ENCODE data around the gene EPHB2. TPM values are rescaled to one million over a fixed set of nuclear protein-coding genes. Genes with fewer than 3 reads are reported as not detected.

The EPHB2 gene
- total RNA-seq, 1 donor: under 0.01 TPM

DNA sequence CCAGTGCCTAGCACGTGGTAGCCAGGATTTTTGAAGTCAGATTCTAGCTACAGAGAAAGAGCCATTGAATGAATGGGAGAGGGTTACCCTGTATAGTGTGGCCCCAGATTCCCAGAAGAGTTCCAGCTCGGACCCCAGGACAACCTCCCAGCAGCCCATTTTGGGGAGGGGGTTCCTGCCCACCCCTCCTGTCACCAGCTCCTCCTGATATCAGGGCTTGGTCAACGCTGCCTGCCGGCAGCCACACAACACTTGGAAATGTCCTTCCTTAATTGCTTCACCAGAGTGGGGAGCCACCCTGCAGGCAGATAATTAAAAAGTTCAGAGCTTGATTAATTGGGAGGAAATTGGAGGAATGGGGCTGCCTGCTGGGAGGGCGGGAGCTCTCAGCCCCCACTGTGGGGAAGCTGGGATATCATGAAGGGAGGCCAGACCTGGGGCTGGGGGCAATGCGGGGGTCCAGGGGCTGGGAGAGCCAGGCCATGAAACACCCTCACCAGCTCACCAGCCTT, 141.6 kb downstream of the EPHB2 start:
- DNase-seq (ENCODE audit: low read depth in 2 of 3, low spot score in 2 of 3): no peak

DNA sequence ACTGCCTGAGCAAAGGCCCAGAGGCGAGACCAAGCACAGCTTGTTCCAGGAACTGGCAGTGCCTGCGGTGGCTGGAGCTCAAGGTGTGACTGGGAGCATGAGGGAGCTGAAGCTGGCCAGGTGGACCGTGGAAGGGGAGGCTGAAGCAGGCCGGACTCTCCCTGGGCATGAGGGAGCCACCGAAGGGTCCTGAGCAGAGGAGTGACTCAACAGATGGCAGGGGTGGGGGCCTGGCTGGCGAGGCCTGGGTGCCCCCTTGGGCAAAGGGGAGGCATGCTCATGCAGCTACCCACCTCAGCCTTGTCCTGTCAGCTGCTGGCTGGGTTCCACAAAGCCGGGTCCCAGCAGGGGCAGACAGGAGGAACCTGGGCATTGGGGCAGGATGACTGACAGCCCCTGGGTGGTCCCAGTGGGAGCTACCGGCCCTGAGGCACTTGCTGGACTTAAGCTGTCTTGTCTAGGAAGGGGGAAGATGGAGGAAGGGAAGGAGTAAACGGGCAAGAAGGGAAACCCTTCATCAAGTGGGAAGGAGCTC, 143.1 kb downstream of the EPHB2 start:
- no peak for DNase-seq (ENCODE audit: low read depth in 2 of 3, low spot score in 2 of 3)

DNA sequence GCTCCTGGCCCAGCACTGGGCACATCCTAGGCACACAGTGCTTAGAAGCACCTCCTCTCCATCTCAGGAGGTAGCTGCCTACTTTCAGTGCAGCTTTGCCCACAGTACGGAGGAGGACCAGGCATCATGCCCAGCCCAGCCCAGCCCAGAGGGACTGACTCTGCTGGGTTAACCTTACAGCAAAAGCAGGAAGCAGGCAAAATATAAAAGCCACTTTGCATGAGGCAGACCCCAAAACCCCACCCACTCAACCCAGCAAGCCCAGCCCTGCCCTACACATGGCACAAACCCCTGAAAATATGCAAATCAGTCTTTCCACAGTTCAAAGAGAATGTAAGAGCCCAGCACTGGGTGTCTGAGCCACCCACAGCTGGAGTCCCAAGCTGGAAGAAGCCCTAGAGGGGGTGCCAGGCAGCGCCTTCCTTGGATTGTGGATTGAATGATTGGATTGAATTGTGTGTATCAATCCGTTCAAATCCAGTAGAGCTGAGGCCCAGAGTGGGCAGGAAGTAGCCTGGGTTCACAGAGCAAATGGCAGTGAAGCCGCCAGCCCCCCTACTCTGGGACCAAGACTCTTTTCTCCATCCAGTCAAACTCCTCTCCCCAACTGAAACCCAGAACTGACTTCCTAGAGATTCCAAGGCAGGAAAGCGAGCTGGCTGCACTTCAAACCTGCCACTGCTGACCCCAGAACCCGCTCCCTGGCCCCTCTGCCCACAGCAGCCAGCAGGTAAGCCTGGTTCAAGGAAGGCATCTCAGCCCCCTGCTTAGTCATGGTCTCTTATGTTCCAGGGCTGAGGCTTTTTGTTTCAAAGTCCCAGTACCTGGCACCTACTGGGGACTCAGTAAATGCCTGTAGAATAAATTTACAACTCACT, 144.3 kb downstream of the EPHB2 start:
- peak in 1 of 3 donors; percentile 23 for DNase-seq (ENCODE audit: low read depth in 2 of 3, low spot score in 2 of 3)

DNA sequence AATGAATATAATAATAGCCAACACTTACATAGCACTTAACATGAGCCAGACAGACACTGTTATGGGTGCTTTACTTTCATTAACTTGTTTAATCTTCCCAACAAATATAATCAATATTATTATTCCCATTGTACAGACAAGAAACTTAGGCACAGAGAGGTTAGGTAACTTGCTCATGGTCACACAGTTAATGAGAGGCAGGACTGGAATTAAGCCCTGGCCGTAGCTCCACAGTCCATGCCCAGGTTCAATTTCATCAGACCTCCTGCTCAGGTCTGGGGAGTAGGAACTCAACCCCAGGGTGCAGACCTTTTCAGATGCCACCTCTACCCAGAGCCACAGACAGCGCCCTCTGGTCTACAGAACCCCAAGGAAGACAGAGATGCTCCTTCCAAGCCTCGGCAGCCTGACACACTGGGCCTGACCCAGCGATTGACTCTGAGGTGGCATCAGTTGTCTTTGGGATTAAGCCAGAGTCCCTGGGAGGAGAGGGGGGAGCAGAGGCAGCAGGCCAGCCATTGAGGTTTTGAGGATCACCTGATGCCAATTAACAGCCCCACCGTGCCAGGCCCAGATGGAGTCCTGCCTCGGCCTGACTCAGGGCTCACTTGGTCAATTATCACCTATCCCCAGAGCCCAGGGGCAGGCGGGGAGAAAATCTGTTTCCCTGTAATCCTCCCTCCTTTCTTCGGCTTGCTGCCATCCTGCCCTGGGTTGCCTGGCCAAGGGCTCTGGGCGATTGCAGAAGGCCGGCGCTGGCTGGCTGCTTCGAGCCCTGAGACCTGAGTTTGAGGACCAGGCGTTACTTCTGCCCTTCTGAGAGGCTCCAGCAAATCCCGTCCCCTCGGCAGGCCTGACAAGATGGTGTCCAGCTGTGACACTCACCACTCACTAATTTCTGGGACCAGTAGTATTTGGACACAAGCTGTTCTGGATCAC, 145.3 kb downstream of the EPHB2 start:
- DNase-seq (ENCODE audit: low read depth in 2 of 3, low spot score in 2 of 3): no peak

DNA sequence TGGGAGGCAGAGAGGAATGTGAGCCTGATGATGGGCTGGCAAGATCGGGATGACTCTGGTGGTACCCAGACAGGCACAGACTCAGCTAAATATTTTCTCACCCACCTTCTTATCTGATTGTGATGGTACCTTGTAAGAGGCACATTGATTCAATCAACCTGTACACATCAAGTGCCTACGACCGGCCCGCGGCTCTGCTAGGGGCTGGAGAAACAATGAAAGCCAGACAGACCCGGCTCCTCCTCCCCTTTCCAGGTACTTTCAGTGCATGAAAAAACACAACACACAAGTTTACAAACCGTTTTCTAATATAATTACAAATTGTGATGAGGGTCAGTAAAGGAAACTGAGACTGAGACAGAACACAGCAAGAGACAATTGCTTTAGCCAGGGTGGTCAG, 147.0 kb downstream of the EPHB2 start:
- DNase-seq (ENCODE audit: low read depth in 2 of 3, low spot score in 2 of 3): no peak

DNA sequence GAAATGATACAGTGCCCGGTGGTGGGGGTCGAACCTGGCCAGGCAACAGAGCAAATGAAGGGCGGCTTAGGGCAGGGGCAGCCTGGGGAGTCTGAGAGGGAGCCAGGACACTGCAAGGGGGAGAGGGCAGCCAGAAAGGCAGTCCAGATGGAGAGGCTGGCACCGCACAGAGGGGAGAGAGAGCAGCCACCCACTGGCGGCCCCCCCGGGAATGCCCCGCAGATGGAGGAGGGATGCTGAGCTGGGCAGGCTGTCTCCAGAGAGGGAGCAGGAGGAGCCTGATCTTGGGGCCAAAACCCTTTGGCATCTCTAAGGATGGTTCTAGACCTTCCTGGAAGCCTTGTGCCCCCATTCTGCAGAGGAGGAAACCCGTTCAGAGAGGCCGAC, 149.8 kb downstream of the EPHB2 start:
- DNase-seq (ENCODE audit: low read depth in 2 of 3, low spot score in 2 of 3): no peak

DNA sequence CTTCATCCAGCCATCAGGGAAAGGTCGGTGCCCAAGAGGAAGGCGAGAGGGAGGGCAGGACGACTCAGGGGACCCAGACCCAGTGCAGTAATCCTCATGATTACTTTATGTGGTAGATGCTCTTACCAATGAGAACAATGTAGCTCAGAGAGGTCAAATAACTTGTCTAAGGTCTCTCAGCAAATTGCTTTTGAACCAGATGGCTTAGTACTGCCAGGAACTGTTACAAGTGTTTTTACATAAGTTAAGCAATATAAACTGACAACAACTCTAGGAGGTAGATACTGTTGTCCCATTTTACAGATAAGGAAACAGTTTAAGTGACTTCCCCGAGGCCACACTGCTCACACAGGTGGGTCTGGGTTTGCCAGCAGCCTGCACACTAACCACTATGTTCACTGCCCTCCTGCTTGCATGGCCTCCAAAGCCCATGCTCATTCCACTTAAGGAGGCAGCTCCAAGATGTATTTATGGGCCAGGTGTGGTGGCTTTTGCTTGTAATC, 150.3 kb downstream of the EPHB2 start:
- no peak for DNase-seq (ENCODE audit: low read depth in 2 of 3, low spot score in 2 of 3)

DNA sequence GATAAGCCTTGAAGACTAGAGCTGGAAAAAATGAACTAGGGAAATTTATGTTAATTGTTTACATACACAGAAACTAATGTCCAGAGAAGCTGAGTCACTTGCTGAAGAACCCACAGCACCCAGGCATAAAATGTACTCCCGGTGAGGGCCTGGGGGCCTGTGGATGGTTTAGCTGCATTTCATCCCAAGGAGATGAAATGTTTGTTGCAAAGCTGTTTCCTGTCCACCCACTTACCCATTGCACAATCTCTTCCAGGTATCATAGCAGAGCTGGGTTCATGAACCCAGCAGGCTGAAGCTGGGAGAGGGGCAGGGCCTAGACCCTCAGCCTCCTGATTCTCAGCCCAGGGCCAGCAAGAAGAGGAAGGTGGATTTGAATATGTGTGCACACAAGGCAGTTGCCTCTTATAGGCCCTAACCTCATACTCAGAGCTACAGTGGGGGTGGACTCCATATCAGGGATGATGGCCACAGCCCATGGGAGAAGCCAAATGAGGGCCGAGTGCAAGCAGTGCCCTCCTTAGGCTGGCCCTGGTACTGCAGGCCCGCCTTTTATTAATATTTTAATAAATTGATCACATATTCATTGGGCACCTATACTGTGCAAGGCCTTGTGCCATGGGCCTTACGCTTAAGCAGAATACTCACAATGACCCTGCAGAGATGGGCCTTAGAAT, 151.3 kb downstream of the EPHB2 start:
- peak in 1 of 3 donors; percentile 33 for DNase-seq (ENCODE audit: low read depth in 2 of 3, low spot score in 2 of 3)

DNA sequence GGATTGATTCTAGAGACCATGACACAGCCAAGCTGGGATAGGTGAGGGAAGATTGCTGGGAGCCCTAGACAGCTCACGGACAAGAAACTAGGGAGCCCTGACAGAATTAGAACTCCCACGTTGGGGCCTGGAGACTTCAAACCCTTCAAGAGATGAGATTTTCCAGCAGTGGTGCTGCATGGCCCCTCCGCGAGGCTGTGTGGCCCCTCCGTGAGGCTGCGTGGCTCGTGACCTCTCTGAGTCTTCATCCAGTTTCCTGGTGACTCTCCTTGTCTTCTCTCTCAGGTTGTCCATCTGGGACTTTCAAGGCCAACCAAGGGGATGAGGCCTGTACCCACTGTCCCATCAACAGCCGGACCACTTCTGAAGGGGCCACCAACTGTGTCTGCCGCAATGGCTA, 152.1 kb downstream of the EPHB2 start:
- no peak for DNase-seq (ENCODE audit: low read depth in 2 of 3, low spot score in 2 of 3)

DNA sequence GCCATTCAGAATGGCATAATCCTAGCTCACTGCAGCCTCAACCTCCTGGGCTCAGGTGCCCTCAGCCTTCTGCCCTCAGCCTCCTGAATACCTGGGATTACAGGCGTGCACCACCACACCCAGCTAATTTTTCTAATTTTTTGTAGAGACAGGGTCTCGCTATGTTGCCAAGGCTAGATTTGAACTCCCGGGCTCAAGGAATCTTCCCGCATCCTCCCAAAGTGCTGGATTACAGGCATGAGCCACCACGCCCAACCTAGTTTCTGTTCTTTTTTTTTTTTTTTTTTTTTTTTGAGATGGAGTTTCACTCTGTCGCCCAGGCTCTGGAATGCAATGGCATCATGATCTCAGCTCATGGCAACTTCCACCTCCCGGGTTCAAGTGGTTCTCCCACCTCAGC, 153.1 kb downstream of the EPHB2 start:
- DNase-seq (ENCODE audit: low read depth in 2 of 3, low spot score in 2 of 3): no peak

DNA sequence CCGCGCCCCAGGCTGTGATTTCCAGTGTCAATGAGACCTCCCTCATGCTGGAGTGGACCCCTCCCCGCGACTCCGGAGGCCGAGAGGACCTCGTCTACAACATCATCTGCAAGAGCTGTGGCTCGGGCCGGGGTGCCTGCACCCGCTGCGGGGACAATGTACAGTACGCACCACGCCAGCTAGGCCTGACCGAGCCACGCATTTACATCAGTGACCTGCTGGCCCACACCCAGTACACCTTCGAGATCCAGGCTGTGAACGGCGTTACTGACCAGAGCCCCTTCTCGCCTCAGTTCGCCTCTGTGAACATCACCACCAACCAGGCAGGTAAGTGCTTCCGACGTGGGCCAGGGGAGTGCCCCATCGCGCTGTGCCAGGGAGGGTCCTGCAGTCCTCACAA, 154.2 kb downstream of the EPHB2 start:
- DNase-seq (ENCODE audit: low read depth in 2 of 3, low spot score in 2 of 3): no peak

DNA sequence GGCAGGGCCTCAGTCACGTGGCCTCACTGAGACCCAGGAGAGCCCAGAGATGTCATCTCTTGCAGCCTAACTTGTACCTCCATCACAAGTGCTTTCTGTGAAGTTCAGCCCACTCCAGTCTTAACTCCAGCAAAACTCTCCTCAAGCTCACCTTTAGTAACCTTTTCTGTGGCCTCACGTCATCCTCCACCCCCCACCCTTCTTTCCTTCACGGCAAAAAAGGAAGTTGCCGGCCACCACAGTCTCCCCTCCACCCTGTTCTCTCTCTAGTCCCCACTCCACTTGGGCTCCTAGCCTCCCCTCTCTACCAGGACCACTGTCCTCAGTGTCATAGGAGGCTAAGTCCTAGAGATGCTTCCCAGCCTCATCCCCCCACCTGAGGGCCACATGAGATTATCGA, 155.1 kb downstream of the EPHB2 start:
- DNase-seq (ENCODE audit: low read depth in 2 of 3, low spot score in 2 of 3): peak in 2 of 3 donors; percentile 29 to 61

DNA sequence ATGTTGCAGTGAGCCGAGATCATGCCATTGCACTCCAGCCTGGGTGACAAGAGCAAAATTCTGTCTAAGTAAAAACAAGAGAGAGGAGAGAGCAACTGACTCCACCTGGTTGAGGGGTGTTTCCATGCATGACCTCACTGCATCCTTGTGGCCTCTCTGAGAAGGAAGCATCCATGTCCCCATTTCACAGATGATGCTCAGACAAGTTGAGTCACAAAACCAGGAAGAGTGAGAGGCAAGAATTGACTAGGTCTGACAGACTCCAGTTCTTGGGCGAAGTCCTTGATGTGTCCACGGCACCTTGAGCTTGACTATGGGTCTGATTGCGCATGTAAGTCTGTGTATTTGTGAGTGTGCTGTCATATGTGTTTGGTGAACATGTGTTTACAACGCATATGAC, 156.2 kb downstream of the EPHB2 start:
- DNase-seq (ENCODE audit: low read depth in 2 of 3, low spot score in 2 of 3): no peak

DNA sequence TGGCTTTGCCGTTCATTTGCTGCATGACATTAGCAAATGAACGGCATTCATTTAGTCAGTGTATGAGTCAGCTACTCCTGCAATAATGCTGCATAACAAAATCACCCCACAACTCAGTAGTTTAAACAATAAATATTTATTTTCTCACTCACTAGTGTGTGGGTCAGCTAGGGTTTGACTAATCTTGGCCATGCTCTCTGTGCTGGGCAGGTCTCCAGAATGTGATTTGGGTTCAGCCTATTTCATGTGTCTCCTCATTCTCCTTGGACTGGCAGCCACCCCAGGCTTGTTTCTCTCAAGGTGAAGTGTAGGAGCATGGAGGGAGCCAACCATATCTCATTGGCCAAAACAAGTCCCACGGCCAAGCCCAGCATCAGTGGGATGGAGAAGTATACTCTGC, 157.7 kb downstream of the EPHB2 start:
- no peak for DNase-seq (ENCODE audit: low read depth in 2 of 3, low spot score in 2 of 3)

DNA sequence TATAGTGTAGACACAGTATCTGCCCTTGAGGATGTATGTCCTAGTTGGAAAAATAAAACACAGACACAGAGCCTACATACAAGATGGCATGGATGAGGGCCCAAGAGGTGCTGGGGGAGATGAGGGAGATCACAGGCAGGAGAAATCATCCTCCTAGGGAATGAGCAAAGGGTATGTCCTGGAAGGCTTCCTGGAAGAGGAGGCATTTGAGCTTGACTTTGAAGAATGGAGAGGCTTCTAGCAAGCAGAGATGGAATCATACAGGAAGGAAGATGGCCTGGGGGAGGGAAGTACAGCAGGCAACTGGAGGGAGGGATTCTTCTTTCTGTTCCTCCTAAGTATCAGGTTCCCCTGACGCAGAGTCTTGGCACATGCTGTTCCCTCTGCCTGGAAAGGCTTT, 158.7 kb downstream of the EPHB2 start:
- DNase-seq (ENCODE audit: low read depth in 2 of 3, low spot score in 2 of 3): no peak

DNA sequence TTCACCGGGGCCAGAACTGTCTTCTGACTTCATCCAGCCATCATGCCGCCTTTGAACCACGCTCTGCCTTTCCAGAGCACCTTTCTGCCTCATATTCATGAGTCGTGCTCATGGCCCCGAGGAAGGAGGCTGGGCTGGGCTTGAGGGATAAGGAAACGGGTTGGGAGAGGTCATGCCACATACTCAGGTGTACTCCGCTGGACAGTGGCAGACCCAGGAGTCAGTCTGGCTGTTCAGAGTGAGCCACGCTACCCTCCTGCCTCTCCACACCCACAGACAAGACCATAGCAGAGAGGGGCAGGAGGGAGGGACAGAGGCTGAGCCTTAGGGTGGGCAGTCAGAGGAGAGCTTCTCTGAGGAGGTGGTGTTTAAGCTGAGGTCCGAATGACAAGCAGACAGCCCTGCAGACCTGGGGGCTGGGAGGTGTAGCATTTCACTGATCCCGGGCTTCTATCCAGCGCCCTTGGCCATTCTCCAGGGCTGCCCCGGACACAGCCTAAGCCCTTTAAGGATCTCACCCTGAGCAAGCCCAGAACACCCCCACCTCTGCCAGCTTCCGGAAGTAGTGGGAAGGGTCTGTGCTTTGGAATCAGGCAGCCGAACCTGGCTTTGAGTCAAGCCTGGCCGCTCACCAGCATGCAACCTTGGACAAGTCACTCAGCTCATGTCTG, 159.7 kb downstream of the EPHB2 start:
- no peak for DNase-seq (ENCODE audit: low read depth in 2 of 3, low spot score in 2 of 3)

DNA sequence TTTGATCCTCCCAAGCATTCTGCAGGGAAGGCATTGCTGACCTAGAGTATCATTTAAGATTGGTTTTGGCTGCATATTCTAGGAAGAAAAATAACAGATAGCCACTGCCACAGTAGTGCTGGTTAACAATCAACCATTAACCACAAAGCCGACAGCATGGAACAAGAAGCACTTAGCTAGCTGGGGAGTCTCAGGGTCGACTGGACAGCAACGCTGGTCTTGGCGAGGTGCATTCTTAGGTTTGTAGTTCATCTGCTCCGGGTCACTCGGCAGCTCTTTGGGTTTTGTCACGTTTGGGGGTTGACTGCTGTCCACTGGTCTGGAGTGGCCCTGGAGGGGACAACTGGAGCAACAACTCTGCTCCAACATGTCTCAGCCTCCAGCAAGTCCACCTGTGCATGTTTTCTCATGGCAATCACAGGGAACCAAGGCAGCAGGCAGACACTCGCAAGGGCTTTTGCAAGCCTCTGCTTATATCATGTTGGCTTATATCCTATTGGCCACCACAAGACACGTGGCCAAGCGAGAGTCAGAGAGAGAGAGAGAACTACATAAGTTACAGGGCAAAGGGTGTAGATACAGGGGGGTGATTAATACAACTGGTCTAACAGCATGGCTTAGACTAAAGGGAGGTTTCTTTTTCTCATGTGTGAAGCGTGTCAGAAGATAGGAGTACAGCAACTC, 162.5 kb downstream of the EPHB2 start:
- DNase-seq (ENCODE audit: low read depth in 2 of 3, low spot score in 2 of 3): no peak

DNA sequence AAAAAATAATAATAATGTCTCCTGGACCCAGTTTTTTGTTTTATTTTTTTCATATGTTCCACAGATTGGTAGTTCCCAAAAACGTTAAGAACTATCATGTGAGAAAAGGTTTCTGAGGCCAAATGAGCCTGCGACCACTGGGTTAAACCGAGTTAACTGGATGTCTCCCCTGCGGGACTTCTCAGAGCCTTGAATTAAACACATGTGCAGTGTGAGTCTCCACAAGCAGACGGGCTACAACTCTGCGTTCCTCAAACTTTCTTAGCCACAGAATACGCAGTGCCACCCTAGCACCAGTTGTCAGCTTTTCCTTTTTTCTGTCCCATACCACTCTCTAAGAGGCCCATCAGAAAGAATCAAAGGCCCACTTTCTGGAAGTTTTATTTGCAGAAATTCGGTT, 164.1 kb downstream of the EPHB2 start:
- no peak for DNase-seq (ENCODE audit: low read depth in 2 of 3, low spot score in 2 of 3)

DNA sequence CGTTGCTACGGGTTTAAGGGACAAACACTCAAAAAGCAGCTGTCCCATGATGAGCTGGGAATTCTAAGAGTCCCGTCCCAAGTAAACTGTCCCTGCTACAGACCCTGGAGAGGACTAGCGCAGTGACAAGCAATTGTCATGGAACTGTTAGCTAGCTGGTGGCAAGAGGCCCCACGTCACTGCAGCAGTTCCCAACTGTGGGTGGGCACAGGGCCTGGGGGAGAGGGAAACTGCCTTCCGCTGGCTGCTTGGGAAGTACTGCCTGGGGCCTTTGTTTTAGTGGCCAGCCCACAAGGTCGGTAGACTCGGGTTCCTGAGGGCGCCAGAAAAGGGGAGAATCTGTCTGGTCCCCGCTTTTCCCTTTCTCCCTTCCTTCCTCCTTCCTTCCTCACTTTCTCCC, 164.6 kb downstream of the EPHB2 start:
- DNase-seq (ENCODE audit: low read depth in 2 of 3, low spot score in 2 of 3): no peak

All from hematopoietic multipotent progenitor cell (in vitro differentiated cells).